Measurements from ENCODE around the gene POLR3GL.

POLR3GL gene

DNA sequence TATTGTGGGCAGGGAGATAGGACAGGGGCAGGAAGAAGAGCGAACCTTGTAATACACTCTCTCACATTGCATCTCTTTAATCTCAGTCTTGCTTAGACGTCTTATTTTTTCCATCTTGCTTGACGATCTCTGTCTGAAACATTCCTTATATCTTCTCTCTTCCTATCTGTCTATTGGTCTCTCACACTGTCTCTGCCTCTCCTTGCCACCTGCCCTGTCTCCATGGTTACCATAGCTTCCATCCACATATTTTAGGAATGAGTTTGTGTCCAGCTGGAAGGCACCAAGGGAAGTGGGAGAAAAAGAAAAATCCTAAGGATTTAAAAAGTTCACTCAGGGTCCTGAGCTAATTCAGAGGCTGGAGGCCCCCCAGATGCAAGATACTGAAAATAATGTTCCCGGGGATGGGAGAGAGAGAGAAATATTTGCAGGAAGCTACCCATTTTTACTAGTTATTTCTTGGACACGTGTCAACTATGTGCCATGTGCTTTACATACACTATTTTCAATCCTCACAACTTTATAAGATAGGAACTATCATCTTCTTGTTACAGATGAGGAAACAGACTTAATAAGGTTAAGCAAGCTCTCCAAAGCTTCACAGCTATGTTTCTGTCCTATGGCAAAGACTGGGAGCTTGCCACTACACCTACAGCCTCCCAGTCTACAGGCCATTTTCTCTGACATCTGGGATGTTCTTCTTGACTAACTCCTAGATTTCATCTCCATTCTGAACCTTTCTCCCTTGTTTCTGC lies 1.0 kb upstream of the POLR3GL start:
- TF ChIP-seq ZFX (IDR thresholded peaks at IDR 0.05) = no peak
- TF ChIP-seq, protein P1, sequence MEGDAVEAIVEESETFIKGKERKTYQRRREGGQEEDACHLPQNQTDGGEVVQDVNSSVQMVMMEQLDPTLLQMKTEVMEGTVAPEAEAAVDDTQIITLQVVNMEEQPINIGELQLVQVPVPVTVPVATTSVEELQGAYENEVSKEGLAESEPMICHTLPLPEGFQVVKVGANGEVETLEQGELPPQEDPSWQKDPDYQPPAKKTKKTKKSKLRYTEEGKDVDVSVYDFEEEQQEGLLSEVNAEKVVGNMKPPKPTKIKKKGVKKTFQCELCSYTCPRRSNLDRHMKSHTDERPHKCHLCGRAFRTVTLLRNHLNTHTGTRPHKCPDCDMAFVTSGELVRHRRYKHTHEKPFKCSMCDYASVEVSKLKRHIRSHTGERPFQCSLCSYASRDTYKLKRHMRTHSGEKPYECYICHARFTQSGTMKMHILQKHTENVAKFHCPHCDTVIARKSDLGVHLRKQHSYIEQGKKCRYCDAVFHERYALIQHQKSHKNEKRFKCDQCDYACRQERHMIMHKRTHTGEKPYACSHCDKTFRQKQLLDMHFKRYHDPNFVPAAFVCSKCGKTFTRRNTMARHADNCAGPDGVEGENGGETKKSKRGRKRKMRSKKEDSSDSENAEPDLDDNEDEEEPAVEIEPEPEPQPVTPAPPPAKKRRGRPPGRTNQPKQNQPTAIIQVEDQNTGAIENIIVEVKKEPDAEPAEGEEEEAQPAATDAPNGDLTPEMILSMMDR (conservative IDR thresholded peaks at IDR 0.05) = no peak
- peak overlapping the region; percentile 64 for H3K27ac ChIP-seq

DNA sequence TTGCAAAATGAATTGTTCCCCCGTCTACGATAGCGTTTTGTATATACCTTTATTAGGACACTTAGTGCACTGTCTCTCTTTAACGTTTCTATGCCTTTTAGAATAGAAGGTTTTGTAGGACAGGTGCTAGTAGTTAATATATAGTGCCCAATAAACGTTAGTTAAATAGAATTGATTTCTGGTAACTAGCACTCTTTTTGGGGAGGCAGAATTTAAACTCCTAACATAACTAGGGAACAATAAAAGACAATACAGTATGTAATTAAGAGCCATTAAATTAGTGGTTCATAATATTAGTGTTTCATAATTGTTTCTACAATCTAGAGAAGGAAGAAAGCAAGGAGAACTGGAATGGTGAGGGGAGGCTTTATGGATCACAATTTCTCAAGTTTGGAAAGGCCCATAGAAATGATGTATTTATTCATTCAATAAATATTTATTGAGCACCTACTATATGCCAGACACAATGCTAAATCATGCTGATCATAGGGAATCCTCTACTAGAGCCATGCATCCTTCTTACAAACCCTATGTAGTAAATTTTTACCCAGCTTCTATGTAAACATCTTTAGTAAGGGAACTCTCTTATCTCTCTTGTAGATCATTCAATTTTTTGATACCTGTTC lies 742 bp downstream of the POLR3GL start:
- TF ChIP-seq, protein P1 (conservative IDR thresholded peaks at IDR 0.05) = no peak
- no peak for TF ChIP-seq ZFX (IDR thresholded peaks at IDR 0.05)
- H3K27ac ChIP-seq = no peak overlapping the region; the same call in 1 of the 2 replicates

DNA sequence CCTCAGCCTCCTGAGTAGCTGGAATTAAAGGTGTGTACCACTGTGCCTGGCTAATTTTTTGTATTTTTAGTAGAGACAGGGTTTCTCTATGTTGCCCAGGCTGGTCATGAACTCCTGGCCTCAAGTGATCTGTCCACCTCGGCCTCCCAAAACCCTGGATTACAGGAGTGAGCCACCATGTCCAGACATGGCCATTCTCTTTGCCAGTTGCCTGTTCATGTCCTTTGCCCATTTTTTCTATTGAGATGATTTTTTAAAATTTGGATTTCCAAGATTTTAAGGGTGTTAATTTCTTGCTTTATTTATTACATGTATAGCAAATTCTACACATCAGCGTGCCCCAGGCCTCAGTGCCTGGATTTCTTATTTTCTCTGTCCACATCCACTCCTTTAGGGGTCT lies 2.8 kb downstream of the POLR3GL start:
- TF ChIP-seq, protein P1 (conservative IDR thresholded peaks at IDR 0.05) = no peak
- TF ChIP-seq ZFX (IDR thresholded peaks at IDR 0.05) = no peak
- H3K27ac ChIP-seq = no peak overlapping the region

DNA sequence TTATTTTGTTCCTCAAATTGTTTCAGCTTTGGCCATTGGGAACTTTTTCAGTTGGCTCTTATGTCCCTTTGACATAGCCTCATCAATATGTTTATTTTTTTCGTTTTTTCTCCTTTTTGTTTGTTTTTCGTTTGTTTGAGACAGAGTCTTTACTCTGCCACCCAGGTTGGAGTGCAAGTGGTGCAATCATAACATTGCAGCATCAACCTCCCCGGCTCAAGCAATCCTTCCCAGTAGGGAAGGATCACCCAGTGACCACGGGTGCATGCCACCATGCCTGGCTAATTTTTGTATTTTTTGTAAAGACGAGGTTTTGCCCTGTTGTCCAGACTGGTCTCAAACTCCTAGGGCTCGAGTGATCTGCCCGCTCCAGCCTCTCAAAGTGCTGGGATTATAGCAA lies 8.1 kb downstream of the POLR3GL start:
- no peak for TF ChIP-seq ZFX (IDR thresholded peaks at IDR 0.05)
- TF ChIP-seq, protein P1 (conservative IDR thresholded peaks at IDR 0.05) = no peak
- H3K27ac ChIP-seq = no peak overlapping the region

DNA sequence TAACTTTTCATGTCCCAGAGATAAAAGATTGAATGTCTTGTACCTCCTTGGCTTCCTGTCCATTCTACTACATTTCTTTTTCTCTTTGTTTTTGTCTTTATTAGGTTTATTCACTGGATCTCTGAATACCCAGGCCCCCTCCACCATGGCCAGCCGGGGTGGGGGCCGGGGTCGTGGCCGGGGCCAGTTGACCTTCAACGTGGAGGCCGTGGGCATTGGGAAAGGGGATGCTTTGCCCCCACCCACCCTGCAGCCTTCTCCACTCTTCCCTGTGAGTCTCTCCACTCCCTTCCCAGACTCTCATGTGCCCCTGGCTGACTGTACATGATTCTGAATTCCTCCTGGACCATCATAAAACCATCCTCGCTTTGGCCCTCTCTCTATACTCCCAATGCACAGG lies 10.2 kb downstream of the POLR3GL start:
- TF ChIP-seq, protein P1 (conservative IDR thresholded peaks at IDR 0.05) = no peak
- no peak for TF ChIP-seq ZFX (IDR thresholded peaks at IDR 0.05)
- H3K27ac ChIP-seq = no peak overlapping the region

DNA sequence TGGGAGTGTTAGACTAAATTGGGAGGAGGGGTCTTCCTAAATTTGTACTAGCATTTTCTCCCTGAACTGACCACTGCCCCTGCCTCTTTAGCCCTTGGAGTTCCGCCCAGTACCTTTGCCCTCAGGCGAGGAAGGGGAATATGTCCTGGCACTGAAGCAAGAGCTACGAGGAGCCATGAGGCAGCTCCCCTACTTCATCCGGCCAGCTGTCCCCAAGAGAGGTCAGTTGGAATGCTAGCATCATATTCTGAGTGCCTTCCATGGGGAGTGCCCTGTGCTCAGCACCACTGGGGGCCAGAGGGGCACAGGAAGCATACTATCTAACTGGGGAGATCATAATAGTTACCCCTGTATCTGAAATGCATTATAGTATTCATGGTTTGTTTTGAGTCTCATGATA lies 10.7 kb downstream of the POLR3GL start:
- H3K27ac ChIP-seq = no peak overlapping the region
- TF ChIP-seq, protein P1 (conservative IDR thresholded peaks at IDR 0.05) = no peak
- TF ChIP-seq ZFX (IDR thresholded peaks at IDR 0.05) = no peak

DNA sequence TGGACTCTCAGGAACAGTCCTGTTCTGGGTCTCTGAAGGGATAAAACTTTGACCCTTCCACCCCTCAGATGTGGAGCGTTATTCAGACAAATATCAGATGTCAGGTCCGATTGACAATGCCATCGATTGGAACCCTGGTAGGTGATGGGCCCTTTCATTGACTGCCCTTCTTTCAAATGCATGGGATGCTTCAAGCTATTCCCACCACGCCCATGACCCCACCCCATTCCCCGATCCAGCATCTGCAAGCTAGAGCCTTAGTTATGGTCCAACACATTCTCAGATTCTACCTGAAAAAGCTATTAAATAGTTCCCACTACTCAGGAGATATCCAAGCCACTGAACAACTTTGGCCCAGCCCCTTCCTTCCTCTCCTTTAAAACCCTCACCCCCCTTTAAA lies 12.5 kb downstream of the POLR3GL start:
- H3K27ac ChIP-seq = no peak overlapping the region

More for the DNA sequence above, 12.5 kb downstream of the POLR3GL start:
- TF ChIP-seq ZFX (IDR thresholded peaks at IDR 0.05) = no peak
- TF ChIP-seq, protein P1 (conservative IDR thresholded peaks at IDR 0.05) = no peak

All from C4-2B (cell line).